T-cell (primary cell): ENCODE results near the gene ANKLE2. TPM values are rescaled to one million over a fixed set of nuclear protein-coding genes. Genes with fewer than 3 reads are reported as not detected.

ENCODE experiments used
- ATAC-seq, 4 experiments: fragments of 200-7000 bp in 3 of 4; fragments of 150-1000 bp in 1 of 4; cut with Tn5 transposase; replicated peaks in 1 of 4; 1 replicate in 3 of 4; 2 replicates in 1 of 4; pipeline ENCODE4 v1.10.0; 2021; ENCODE audit warnings: moderate library complexity in 3 of 4, mild to moderate bottlenecking in 2 of 4, moderate number of reproducible peaks in 1 of 4
- CTCF ChIA-PET, 2 donors: fragments of 300-600 bp; sonication (Branson Sonifier 250); formaldehyde crosslinking; loops; one replicate each; lab custom pipeline; 2022; ENCODE audit warnings: antibody characterized with exemption in 2 of 2; lab: Charles Lee
- POLR2A ChIA-PET, 2 donors: fragments of 300-600 bp; sonication (Branson Sonifier 250); formaldehyde crosslinking; loops; one replicate each; lab custom pipeline; 2022; ENCODE audit warnings: antibody characterized with exemption in 2 of 2; lab: Charles Lee
- DNase-seq, 35 experiments: peaks; one replicate each; pipeline versions ENCODE4 v3.0.0 to v3.0.0-alpha.2; 2013 to 2023
- H3K27ac ChIP-seq: one replicate; pipeline ENCODE4 v1.5.1; 2013; ENCODE audit warnings: low read length
- H3K27me3 ChIP-seq, 2 experiments: replicated peaks in 1 of 2; 1 replicate in 1 of 2; 2 replicates in 1 of 2; pipeline versions ENCODE4 v1.6.1 to v1.7.0; 2013; ENCODE audit warnings: low read length in 1 of 2, mixed read lengths in 1 of 2; ENCODE audit not compliant: control insufficient read depth in 2 of 2, insufficient read depth in 2 of 2; ENCODE audit errors: extremely low read depth in 1 of 2
- H3K36me3 ChIP-seq, 2 donors: 1 replicate in 1 of 2; 2 replicates in 1 of 2; pipeline versions ENCODE4 v1.6.1 to v1.7.0; 2013; ENCODE audit warnings: low read length in 1 of 2; ENCODE audit not compliant: control insufficient read depth in 2 of 2, insufficient read depth in 1 of 2; ENCODE audit errors: extremely low read depth in 1 of 2
- H3K4me1 ChIP-seq, 2 experiments: 1 replicate in 1 of 2; 2 replicates in 1 of 2; pipeline versions ENCODE4 v1.6.1 to v1.7.0; 2013; ENCODE audit warnings: low read length in 2 of 2, mixed read lengths in 1 of 2; ENCODE audit not compliant: insufficient read depth in 2 of 2, control insufficient read depth in 1 of 2; ENCODE audit errors: extremely low read depth in 1 of 2
- H3K4me3 ChIP-seq, 2 donors: 1 replicate in 1 of 2; 2 replicates in 1 of 2; pipeline versions ENCODE4 v1.5.1 to v1.7.0; 2013; ENCODE audit warnings: mild to moderate bottlenecking in 2 of 2, low read length in 1 of 2, moderate library complexity in 1 of 2; ENCODE audit not compliant: control insufficient read depth in 1 of 2; ENCODE audit errors: extremely low read depth in 1 of 2
- H3K9me3 ChIP-seq: 2 replicates; pipeline ENCODE4 v1.7.0; 2013
- H3K27ac Mint-ChIP-seq, 2 donors: one replicate each; pipeline ENCODE4 v1.8.0; 2020 to 2021; ENCODE audit warnings: mild to moderate bottlenecking in 2 of 2, mixed read lengths in 2 of 2
- H3K27me3 Mint-ChIP-seq, 2 donors: one replicate each; pipeline ENCODE4 v1.8.0; 2021 to 2022; ENCODE audit warnings: mixed read lengths in 2 of 2
- H3K36me3 Mint-ChIP-seq: one replicate; pipeline ENCODE4 v1.8.0; 2021; ENCODE audit warnings: mixed read lengths
- H3K4me1 Mint-ChIP-seq, 3 donors: one replicate each; pipeline ENCODE4 v1.8.0; 2020 to 2022; ENCODE audit warnings: mixed read lengths in 3 of 3, mild to moderate bottlenecking in 1 of 3
- H3K4me3 Mint-ChIP-seq, 3 donors: one replicate each; pipeline ENCODE4 v1.8.0; 2020 to 2022; ENCODE audit warnings: mild to moderate bottlenecking in 3 of 3, mixed read lengths in 3 of 3, moderate library complexity in 3 of 3
- H3K9me3 Mint-ChIP-seq, 3 donors: one replicate each; pipeline ENCODE4 v1.8.0; 2020 to 2022; ENCODE audit warnings: mixed read lengths in 3 of 3
- WGBS: methylation state at CpG from one replicate; pipeline ENCODE4 v1.1.5; 2013; ENCODE audit warnings: missing lambda C conversion rate; ENCODE audit not compliant: insufficient coverage; 5-methylcytosine and 5-hydroxymethylcytosine counted together
- total RNA-seq, 35 experiments: library from RNA in 6 of 35; stranded (reverse) in 6 of 35; fragments of 120-200 nt in 1 of 35; gene quantifications; one replicate each; pipeline versions ENCODE4 v1.2.1 to v1.2.4 and lab custom pipeline; 2013 to 2026

ANKLE2 gene
- total RNA-seq, 5 donors from 2014 or later (not counting 1 experiment from before 2014, with no cell fraction given) = 88.1 to 106 (median 94.3) TPM

DNA sequence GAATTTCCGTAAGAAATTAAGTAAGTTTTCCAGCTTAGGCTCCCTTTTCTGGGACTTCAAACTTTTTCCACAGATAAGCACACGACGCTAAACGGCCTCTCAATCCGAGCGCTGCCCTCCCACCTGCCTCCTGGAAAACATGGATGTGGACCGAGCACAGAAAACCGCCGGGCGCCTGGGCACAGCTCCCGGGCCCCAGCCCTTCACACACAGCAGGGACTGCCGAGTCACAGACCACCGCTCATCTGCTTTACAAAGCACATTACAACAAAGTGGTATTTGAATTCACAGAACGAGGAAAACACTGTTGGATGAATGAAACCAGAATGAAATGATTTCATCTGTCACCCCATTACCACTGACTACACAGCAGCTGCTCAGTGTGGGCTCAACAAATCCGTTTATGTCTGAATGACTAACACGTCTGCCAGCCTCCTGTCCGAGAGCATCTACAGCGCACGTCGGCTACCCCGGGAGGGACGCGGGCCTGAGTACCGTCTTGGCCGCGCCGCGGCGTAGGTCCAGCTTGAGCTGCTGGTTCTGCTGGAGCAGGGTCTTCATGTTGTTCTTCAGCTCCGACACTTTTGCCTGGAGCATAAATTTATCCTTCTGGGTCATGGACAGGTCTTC is 13.1 kb upstream of the ANKLE2 start:
- POLR2A ChIA-PET = interaction anchor here in 1 of 2 donors (0.6 kb wide), 1 partner anchor 109 kb away, joined by 3 read pairs; no protein-coding TSS in a partner anchor
- Histone ChIP-seq H3K9me3 (no peaks in the 10 kb centered on the region), H3K4me3 (no peak overlapping the region), H3K36me3 (peaks cover 17 to 51% of the 10 kb centered on the region in 2 donors), H3K4me1 (peaks cover 23 to 48% of the 10 kb centered on the region in 2 experiments), H3K27ac (no peak overlapping the region), H3K27me3 (no peaks in the 10 kb centered on the region)
- Mint-ChIP-seq H3K9me3 (no peaks in the 10 kb centered on the region), H3K4me1 (peaks cover 28 to 51% (median 39%) of the 10 kb centered on the region in 3 donors), H3K27ac (peak overlapping the region; percentile 55 to 66), H3K4me3 (peak overlapping the region in 1 of 3 donors; percentile 61), H3K36me3 (peaks cover 28% of the 10 kb centered on the region), H3K27me3 (no peaks in the 10 kb centered on the region)
- 96% methylated on average over 25 of the region's 30 CpGs for WGBS
- DNase-seq (no peak), ATAC-seq (no peak)
- CTCF ChIA-PET = no interaction called here

GRCh38 chr12:132774159-132774558 is 12.5 kb upstream of the ANKLE2 start:
- ChIA-PET POLR2A (interaction anchor here (0.6 kb wide), 2 partner anchors 110 to 128 kb away, joined by 3 to 5 read pairs; no protein-coding TSS in a partner anchor), CTCF (no interaction called here)
- Mint-ChIP-seq H3K4me3 (peak overlapping the region in 1 of 3 donors; percentile 61), H3K9me3 (no peaks in the 10 kb centered on the region), H3K27me3 (no peaks in the 10 kb centered on the region), H3K27ac (peak overlapping the region; percentile 61 to 72), H3K36me3 (peaks cover 24% of the 10 kb centered on the region), H3K4me1 (peaks cover 33 to 57% (median 45%) of the 10 kb centered on the region in 3 donors)
- Histone ChIP-seq H3K4me1 (peaks cover 27 to 54% of the 10 kb centered on the region in 2 experiments), H3K4me3 (no peak overlapping the region), H3K27me3 (no peaks in the 10 kb centered on the region), H3K27ac (no peak overlapping the region), H3K36me3 (peaks cover 13 to 51% of the 10 kb centered on the region in 2 donors), H3K9me3 (no peaks in the 10 kb centered on the region)
- DNase-seq (no peak), ATAC-seq (no peak)
- WGBS = 97% methylated on average over 10 of the region's 18 CpGs

DNA sequence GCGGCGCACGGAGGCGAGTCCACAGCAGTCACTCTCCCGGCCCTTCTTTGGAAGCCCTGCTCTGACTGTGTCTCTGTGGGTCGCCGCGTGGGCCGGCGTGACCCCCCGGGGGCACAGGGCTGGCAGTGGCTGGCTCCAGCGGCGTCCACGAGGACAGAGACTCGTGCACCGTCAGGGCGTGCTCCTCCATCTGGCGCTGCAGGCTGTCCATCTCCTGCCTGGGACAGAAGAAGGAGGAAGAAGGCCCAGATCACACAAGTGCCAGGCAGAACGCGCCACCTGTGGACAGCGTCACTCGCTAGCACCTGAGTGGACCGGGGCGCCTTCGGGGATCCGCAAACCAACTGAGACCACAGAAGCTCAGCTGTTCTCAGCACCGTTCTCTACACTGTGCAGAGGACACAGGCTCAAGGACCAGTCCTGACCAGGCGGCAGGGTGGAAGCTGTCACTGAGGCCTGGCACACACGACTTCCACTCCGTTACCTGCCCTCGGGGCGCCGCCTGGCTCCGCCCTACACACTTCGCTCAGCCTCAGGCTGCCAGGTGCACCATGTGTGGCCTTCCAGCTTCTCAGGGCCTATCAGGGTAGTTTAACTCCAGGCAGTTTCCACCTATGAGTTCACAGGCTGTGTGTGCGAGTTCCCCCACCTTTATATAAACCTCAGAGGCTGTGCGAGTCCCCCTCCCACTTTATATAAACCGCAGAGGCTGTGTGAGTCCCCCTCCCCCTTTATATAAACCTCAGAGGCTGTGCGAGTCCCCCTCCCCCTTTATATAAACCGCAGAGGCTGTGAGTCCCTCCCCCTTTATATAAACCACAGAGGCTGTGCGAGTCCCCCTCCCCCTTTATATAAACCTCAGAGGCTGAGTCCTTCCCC is 11.7 kb upstream of the ANKLE2 start:
- DNase-seq = peak in 13 of 35 experiments; percentile 8 to 45 (median 21)
- Histone ChIP-seq H3K9me3 (no peaks in the 10 kb centered on the region), H3K4me3 (peak overlapping the region in 1 of 2 donors; percentile 5), H3K4me1 (peaks cover 33 to 61% of the 10 kb centered on the region in 2 experiments), H3K36me3 (peaks cover 13 to 47% of the 10 kb centered on the region in 2 donors), H3K27ac (peak overlapping the region; percentile 16), H3K27me3 (no peaks in the 10 kb centered on the region)
- peak overlapping the region; percentile 65 to 72 for H3K27ac Mint-ChIP-seq
- peaks cover 40 to 66% (median 52%) of the 10 kb centered on the region in 3 donors for H3K4me1 Mint-ChIP-seq
- peak in 3 of 4 experiments; percentile 20 to 68 (median 33) for ATAC-seq
- 82% methylated on average over 41 of the region's 41 CpGs for WGBS
- peaks cover 24% of the 10 kb centered on the region for H3K36me3 Mint-ChIP-seq
- no peaks in the 10 kb centered on the region for H3K9me3 Mint-ChIP-seq
- peak overlapping the region in 1 of 3 donors; percentile 61 for H3K4me3 Mint-ChIP-seq
- CTCF ChIA-PET = interaction anchor here in 1 of 2 donors (0.7 kb wide), 1 partner anchor 742 kb away, joined by 4 read pairs; no protein-coding TSS in a partner anchor
- H3K27me3 Mint-ChIP-seq = no peaks in the 10 kb centered on the region
- POLR2A ChIA-PET = interaction anchor here (0.6 to 0.7 kb wide), 2 partner anchors 129 to 221 kb away, joined by 5 to 6 read pairs; no protein-coding TSS in a partner anchor

DNA sequence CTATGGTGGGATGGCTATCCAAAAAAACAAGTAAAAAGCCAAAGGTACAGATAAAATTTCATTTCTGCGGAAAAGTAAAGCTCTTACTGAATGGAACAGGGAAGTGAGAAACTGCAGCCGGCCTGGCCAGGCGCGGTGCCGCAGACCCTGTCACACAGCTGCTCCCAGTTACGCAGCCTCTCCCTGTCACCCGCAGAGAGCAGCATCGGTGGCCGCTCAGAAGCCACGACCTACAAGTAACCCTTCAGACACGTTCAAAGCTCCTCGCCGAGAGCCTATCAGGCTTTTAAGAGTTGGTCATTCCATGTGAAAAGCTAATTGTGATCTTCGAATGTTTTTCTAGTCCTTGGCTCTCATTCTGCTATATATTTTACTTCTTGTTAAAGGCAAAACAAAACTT is 11.0 kb upstream of the ANKLE2 start:
- DNase-seq (peak in 1 of 35 experiments; percentile 26), ATAC-seq (no peak)
- Mint-ChIP-seq H3K4me3 (peak overlapping the region in 1 of 3 donors; percentile 61), H3K36me3 (peaks cover 24% of the 10 kb centered on the region), H3K4me1 (peaks cover 42 to 73% (median 58%) of the 10 kb centered on the region in 3 donors), H3K27ac (no peak overlapping the region), H3K27me3 (no peaks in the 10 kb centered on the region), H3K9me3 (no peaks in the 10 kb centered on the region)
- ChIA-PET POLR2A (interaction anchor here in 1 of 2 donors (0.7 kb wide), 1 partner anchor 221 kb away, joined by 6 read pairs; no protein-coding TSS in a partner anchor), CTCF (interaction anchor here (0.6 to 0.7 kb wide), 3 partner anchors 17 to 741 kb away, joined by 3 to 5 read pairs (median 4); no protein-coding TSS in a partner anchor)
- 93% methylated on average over 10 of the region's 14 CpGs for WGBS
- Histone ChIP-seq H3K9me3 (no peaks in the 10 kb centered on the region), H3K27ac (no peak overlapping the region), H3K36me3 (peaks cover 13 to 44% of the 10 kb centered on the region in 2 donors), H3K4me3 (peak overlapping the region in 1 of 2 donors; percentile 29), H3K27me3 (no peaks in the 10 kb centered on the region), H3K4me1 (peaks cover 37 to 67% of the 10 kb centered on the region in 2 experiments)

GRCh38 chr12:132771126-132771838 is 9.7 kb upstream of the ANKLE2 start:
- Mint-ChIP-seq H3K4me1 (peaks cover 44 to 72% (median 59%) of the 10 kb centered on the region in 3 donors), H3K4me3 (peak overlapping the region in 2 of 3 donors; percentile 10 to 61), H3K27me3 (no peaks in the 10 kb centered on the region), H3K27ac (peak overlapping the region; percentile 82 to 85), H3K9me3 (no peaks in the 10 kb centered on the region), H3K36me3 (peaks cover 21% of the 10 kb centered on the region)
- Histone ChIP-seq H3K27ac (peak overlapping the region; percentile 47), H3K4me3 (peak overlapping the region in 1 of 2 donors; percentile 27), H3K27me3 (no peaks in the 10 kb centered on the region), H3K36me3 (peaks cover 4 to 32% of the 10 kb centered on the region in 2 donors), H3K9me3 (no peaks in the 10 kb centered on the region), H3K4me1 (peaks cover 41 to 71% of the 10 kb centered on the region in 2 experiments)
- peak; percentile 82 to 91 (median 86) for ATAC-seq
- ChIA-PET POLR2A (interaction anchor here in 1 of 2 donors (0.5 kb wide), 1 partner anchor 22 kb away, joined by 5 read pairs; no protein-coding TSS in a partner anchor), CTCF (no interaction called here)
- DNase-seq = peak; percentile 16 to 77 (median 52)
- WGBS = 14% methylated on average over 11 of the region's 15 CpGs
